Epithelial cell of esophagus (primary cell): ENCODE data around the gene IGSF23.
A peak's percentile ranks its signal among the peaks of the same experiment; 100 is the strongest.

Experiments
- DNase-seq: peaks from one replicate; pipeline ENCODE4 v3.0.0; 2010; ENCODE audit warnings: low read depth
- H3K4me3 ChIP-seq: 2 replicates; pipeline ENCODE4 v1.5.1; 2011; ENCODE audit warnings: mild to moderate bottlenecking, low read length, control low read depth
- CTCF ChIP-seq: IDR thresholded peaks from 2 replicates; pipeline ENCODE4 v1.5.1; 2011; ENCODE audit warnings: low read depth, mild to moderate bottlenecking, low read length, control low read depth, inconsistent platforms; ENCODE audit not compliant: insufficient read depth; ENCODE audit errors: missing control alignments

IGSF23 gene

GRCh38 chr19:44611812-44612295 is 1.5 kb upstream of the IGSF23 start:
- no peak for TF ChIP-seq CTCF
- H3K4me3 ChIP-seq = no peak overlapping the region
- no peak for DNase-seq

GRCh38 chr19:44614313-44614712 is 950 bp downstream of the IGSF23 start:
- DNase-seq = no peak
- H3K4me3 ChIP-seq = no peak overlapping the region
- no peak for TF ChIP-seq CTCF

- TF ChIP-seq CTCF = no peak
- no peak for DNase-seq
- H3K4me3 ChIP-seq = no peak overlapping the region
Observed at GRCh38 chr19:44615863-44616247, 2.5 kb downstream of the IGSF23 start.

GRCh38 chr19:44617110-44617880 is 3.9 kb downstream of the IGSF23 start:
- peak; percentile 52 for DNase-seq
- H3K4me3 ChIP-seq = no peak overlapping the region
- no peak for TF ChIP-seq CTCF

- DNase-seq = no peak
- TF ChIP-seq CTCF = no peak
- H3K4me3 ChIP-seq = no peak overlapping the region
Observed at GRCh38 chr19:44618640-44619357, 5.4 kb downstream of the IGSF23 start.

- H3K4me3 ChIP-seq = no peak overlapping the region
- no peak for TF ChIP-seq CTCF
- DNase-seq = no peak
Observed at GRCh38 chr19:44620667-44621066, 7.3 kb downstream of the IGSF23 start.
